ENCODE measurements around the gene PISD. TPM values are rescaled to one million over a fixed set of nuclear protein-coding genes. Genes with fewer than 3 reads are reported as not detected.
A peak's percentile ranks its signal among the peaks of the same experiment; 100 is the strongest.
"Not testable (repeated sequence)": the region's sequence is repeated elsewhere in the genome, so short reads cannot be mapped to it uniquely, and the experiment has no call there.

Gene PISD
- total and polyA plus RNA-seq, 2 experiments from 2014 or later = 31.2 to 39.6 TPM

- TF ChIP-seq, protein P1, sequence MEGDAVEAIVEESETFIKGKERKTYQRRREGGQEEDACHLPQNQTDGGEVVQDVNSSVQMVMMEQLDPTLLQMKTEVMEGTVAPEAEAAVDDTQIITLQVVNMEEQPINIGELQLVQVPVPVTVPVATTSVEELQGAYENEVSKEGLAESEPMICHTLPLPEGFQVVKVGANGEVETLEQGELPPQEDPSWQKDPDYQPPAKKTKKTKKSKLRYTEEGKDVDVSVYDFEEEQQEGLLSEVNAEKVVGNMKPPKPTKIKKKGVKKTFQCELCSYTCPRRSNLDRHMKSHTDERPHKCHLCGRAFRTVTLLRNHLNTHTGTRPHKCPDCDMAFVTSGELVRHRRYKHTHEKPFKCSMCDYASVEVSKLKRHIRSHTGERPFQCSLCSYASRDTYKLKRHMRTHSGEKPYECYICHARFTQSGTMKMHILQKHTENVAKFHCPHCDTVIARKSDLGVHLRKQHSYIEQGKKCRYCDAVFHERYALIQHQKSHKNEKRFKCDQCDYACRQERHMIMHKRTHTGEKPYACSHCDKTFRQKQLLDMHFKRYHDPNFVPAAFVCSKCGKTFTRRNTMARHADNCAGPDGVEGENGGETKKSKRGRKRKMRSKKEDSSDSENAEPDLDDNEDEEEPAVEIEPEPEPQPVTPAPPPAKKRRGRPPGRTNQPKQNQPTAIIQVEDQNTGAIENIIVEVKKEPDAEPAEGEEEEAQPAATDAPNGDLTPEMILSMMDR (IDR thresholded peaks at IDR 0.05; ENCODE audit: low read depth, low read length) = no peak
- Histone ChIP-seq H3K27me3 (no peaks in the 10 kb centered on the region), H3K27ac (peak overlapping the region; percentile 78), H3K4me1 (ENCODE audit: low read depth) (peaks cover 8% of the 10 kb centered on the region), H3K36me3 (no peaks in the 10 kb centered on the region), H3K9me3 (ENCODE audit: low read depth) (no peaks in the 10 kb centered on the region), H3K4me3 (no peak overlapping the region)
- DNase-seq (ENCODE audit: low read depth in 1 of 2, low spot score in 1 of 2) = peak; percentile 48 to 98
These were observed 59.6 kb downstream of the PISD start for GRCh38 chr22:31602259-31602952.

GRCh38 chr22:31595271-31595670 is 66.7 kb downstream of the PISD start:
- DNase-seq (ENCODE audit: low read depth in 1 of 2, low spot score in 1 of 2) = no peak

GRCh38 chr22:31590161-31590560 is 71.9 kb downstream of the PISD start:
- not testable (repeated sequence) for H3K9me3 ChIP-seq (ENCODE audit: low read depth); H3K27ac ChIP-seq; DNase-seq (ENCODE audit: low read depth in 1 of 2, low spot score in 1 of 2); H3K36me3 ChIP-seq; H3K27me3 ChIP-seq; H3K4me3 ChIP-seq
- H3K4me1 ChIP-seq (ENCODE audit: low read depth) = peaks cover 11% of the 10 kb centered on the region

More at GRCh38 chr22:31595271-31595670, 66.7 kb downstream of the PISD start:
- H3K27ac ChIP-seq = no peak overlapping the region
- H3K36me3 ChIP-seq = no peaks in the 10 kb centered on the region
- TF ChIP-seq, protein P1 (IDR thresholded peaks at IDR 0.05; ENCODE audit: low read depth, low read length) = no peak
- H3K4me1 ChIP-seq (ENCODE audit: low read depth) = no peaks in the 10 kb centered on the region
- no peaks in the 10 kb centered on the region for H3K27me3 ChIP-seq
- no peaks in the 10 kb centered on the region for H3K9me3 ChIP-seq (ENCODE audit: low read depth)
- no peak overlapping the region for H3K4me3 ChIP-seq

GRCh38 chr22:31588970-31589675 is 72.9 kb downstream of the PISD start:
- no peaks in the 10 kb centered on the region for H3K36me3 ChIP-seq
- no peaks in the 10 kb centered on the region for H3K9me3 ChIP-seq (ENCODE audit: low read depth)
- TF ChIP-seq, protein P1 (IDR thresholded peaks at IDR 0.05; ENCODE audit: low read depth, low read length) = no peak
- no peak overlapping the region for H3K4me3 ChIP-seq
- DNase-seq (ENCODE audit: low read depth in 1 of 2, low spot score in 1 of 2) = no peak
- no peaks in the 10 kb centered on the region for H3K27me3 ChIP-seq
- peaks cover 14% of the 10 kb centered on the region for H3K4me1 ChIP-seq (ENCODE audit: low read depth)
- H3K27ac ChIP-seq = no peak overlapping the region

GRCh38 chr22:31586137-31586920 is 75.7 kb downstream of the PISD start:
- peak in 1 of 2 donors; percentile 91 for DNase-seq (ENCODE audit: low read depth in 1 of 2, low spot score in 1 of 2)
- Histone ChIP-seq H3K36me3 (no peaks in the 10 kb centered on the region), H3K4me3 (no peak overlapping the region), H3K27me3 (no peaks in the 10 kb centered on the region), H3K9me3 (ENCODE audit: low read depth) (no peaks in the 10 kb centered on the region), H3K27ac (peak overlapping the region; percentile 64), H3K4me1 (ENCODE audit: low read depth) (peaks cover 14% of the 10 kb centered on the region)
- TF ChIP-seq, protein P1 (IDR thresholded peaks at IDR 0.05; ENCODE audit: low read depth, low read length) = no peak
